ENCODE data around the gene ANKRD22. TPM values are rescaled to one million over a fixed set of nuclear protein-coding genes. Genes with fewer than 3 reads are reported as not detected.

ANKRD22 gene
- total and polyA plus RNA-seq, 2 of the 8 experiments (the other 6 are each of a cell fraction or from before 2014, with no cell fraction given), result 0.68 TPM; not detected in 1

GRCh38 chr10:88840104-88840503 lies 11.5 kb downstream of the ANKRD22 start (continued):
- TF ChIP-seq RBBP5 (IDR thresholded peaks at IDR 0.05; ENCODE audit: borderline replicate concordance, low read depth, low read length) (no peak), CBX5 (IDR thresholded peaks at IDR 0.05; ENCODE audit: low read depth, low read length) (no peak), CREB1 (IDR thresholded peaks at IDR 0.05) (no peak), CHD2 (IDR thresholded peaks at IDR 0.05; ENCODE audit: low read length) (no peak)
